ENCODE measurements around the gene APOA5. TPM values are rescaled to one million over a fixed set of nuclear protein-coding genes. Genes with fewer than 3 reads are reported as not detected.

Gene APOA5
- total and polyA plus RNA-seq, 2 of the 13 experiments (the other 11 are each of a cell fraction or from before 2014, with no cell fraction given) = 44.0 to 49.1 TPM

DNA sequence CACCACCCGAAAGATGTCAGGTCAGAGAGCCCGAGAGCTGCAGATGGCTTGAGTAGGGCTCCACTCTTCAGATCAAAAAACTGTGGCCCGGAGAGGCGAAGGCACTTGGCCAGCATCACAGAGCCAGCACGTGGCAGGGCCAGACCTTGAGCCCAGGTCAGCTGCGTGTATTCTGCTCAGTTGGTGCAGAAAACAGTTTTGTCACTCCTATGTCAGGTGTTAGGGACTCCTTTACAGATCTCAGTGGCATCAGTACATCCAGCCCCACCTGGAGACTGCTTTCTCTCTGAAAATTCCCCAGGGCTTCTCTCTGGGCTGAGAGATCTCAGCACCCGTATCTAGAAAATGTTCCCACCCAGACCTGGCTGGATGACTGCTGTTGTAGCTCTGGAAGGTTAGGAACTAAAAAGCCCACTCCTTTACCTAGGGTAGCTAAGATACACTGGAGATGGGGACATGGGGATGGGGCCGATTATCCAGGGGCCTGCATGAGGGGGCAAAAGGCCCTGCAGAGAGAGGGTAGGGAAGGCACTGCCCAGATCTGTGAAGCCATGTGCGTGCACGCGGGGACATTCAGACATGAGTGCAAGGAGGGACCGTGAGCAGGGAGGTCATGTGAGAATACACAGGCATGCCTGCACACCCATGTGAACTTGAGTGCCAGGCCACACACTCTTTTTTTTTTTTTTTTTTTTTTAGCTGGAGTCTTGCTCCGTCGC lies 42.3 kb upstream of the APOA5 start (continued):
- TF ChIP-seq, protein P1, sequence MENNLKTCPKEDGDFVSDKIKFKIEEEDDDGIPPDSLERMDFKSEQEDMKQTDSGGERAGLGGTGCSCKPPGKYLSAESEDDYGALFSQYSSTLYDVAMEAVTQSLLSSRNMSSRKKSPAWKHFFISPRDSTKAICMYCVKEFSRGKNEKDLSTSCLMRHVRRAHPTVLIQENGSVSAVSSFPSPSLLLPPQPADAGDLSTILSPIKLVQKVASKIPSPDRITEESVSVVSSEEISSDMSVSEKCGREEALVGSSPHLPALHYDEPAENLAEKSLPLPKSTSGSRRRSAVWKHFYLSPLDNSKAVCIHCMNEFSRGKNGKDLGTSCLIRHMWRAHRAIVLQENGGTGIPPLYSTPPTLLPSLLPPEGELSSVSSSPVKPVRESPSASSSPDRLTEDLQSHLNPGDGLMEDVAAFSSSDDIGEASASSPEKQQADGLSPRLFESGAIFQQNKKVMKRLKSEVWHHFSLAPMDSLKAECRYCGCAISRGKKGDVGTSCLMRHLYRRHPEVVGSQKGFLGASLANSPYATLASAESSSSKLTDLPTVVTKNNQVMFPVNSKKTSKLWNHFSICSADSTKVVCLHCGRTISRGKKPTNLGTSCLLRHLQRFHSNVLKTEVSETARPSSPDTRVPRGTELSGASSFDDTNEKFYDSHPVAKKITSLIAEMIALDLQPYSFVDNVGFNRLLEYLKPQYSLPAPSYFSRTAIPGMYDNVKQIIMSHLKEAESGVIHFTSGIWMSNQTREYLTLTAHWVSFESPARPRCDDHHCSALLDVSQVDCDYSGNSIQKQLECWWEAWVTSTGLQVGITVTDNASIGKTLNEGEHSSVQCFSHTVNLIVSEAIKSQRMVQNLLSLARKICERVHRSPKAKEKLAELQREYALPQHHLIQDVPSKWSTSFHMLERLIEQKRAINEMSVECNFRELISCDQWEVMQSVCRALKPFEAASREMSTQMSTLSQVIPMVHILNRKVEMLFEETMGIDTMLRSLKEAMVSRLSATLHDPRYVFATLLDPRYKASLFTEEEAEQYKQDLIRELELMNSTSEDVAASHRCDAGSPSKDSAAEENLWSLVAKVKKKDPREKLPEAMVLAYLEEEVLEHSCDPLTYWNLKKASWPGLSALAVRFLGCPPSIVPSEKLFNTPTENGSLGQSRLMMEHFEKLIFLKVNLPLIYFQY (CRISPR knock-in tag; IDR thresholded peaks at IDR 0.05; ENCODE audit: borderline replicate concordance) = peak; percentile 88
- TF ChIP-seq EEA1 (CRISPR knock-in tag; IDR thresholded peaks at IDR 0.05; ENCODE audit: borderline replicate concordance) = no peak; the same call in 1 of the 2 replicates
- no peak for TF ChIP-seq HNRNPH1 (optimal IDR thresholded peaks at IDR 0.05; ENCODE audit: low read depth, low read length)
- TF ChIP-seq, protein P2, sequence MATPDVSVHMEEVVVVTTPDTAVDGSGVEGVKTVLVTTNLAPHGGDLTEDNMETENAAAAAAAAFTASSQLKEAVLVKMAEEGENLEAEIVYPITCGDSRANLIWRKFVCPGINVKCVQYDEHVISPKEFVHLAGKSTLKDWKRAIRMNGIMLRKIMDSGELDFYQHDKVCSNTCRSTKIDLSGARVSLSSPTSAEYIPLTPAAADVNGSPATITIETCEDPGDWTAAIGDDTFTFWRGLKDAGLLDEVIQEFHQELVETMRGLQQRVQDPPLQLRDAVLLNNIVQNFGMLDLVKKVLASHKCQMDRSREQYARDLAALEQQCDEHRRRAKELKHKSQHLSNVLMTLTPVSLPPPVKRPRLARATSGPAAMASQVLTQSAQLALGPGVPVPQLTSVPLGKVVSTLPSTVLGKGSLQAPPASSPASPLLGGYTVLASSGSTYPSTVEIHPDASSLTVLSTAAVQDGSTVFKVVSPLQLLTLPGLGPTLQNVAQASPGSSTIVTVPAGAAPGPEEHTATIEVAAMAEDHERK (CRISPR knock-in tag; IDR thresholded peaks at IDR 0.05; ENCODE audit: low read depth) = no peak
- no peak for TF ChIP-seq ZNF251 (CRISPR knock-in tag; IDR thresholded peaks at IDR 0.05)
- no peak; the same call in 1 of the 2 replicates for TF ChIP-seq ZNF225 (CRISPR knock-in tag; IDR thresholded peaks at IDR 0.05)
- no peak for TF ChIP-seq ATF1 (CRISPR knock-in tag; IDR thresholded peaks at IDR 0.05)
- TF ChIP-seq IRX3 (CRISPR knock-in tag; IDR thresholded peaks at IDR 0.05; ENCODE audit: borderline replicate concordance, low read depth) = peak; percentile 73
- TF ChIP-seq ZNF562 (CRISPR knock-in tag; IDR thresholded peaks at IDR 0.05; ENCODE audit: borderline replicate concordance) = no peak
- TF ChIP-seq ZNF33B (CRISPR knock-in tag; IDR thresholded peaks at IDR 0.05) = no peak
- peak; percentile 37; the same call in 1 of the 2 replicates for TF ChIP-seq ZNF343 (CRISPR knock-in tag; IDR thresholded peaks at IDR 0.05)
- TF ChIP-seq ARNT2 (CRISPR knock-in tag; IDR thresholded peaks at IDR 0.05; ENCODE audit: low read depth) = peak; percentile 50; the same call in 1 of the 2 replicates
- TF ChIP-seq, protein P3, sequence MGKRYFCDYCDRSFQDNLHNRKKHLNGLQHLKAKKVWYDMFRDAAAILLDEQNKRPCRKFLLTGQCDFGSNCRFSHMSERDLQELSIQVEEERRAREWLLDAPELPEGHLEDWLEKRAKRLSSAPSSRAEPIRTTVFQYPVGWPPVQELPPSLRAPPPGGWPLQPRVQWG (CRISPR knock-in tag; IDR thresholded peaks at IDR 0.05; ENCODE audit: borderline replicate concordance, low read depth) = no peak
- no peak for TF ChIP-seq MAFK (conservative IDR thresholded peaks at IDR 0.05 in 1 of 2, IDR thresholded peaks at IDR 0.05 in 1 of 2; ENCODE audit: low read length in 2 of 2)
- TF ChIP-seq ZNF709 (CRISPR knock-in tag; IDR thresholded peaks at IDR 0.05) = peak; percentile 44; the same call in 1 of the 2 replicates
- no peak; the same call in 1 of the 2 replicates for TF ChIP-seq ELF1 (CRISPR knock-in tag; IDR thresholded peaks at IDR 0.05)
- no peak for TF ChIP-seq ZFP36L2 (CRISPR knock-in tag; IDR thresholded peaks at IDR 0.05)
- TF ChIP-seq ATF7 (IDR thresholded peaks at IDR 0.05) = no peak
- no peak for TF ChIP-seq ATF7 (CRISPR knock-in tag; IDR thresholded peaks at IDR 0.05)
- no peak; the same call in 1 of the 2 replicates for TF ChIP-seq ZBTB42 (CRISPR knock-in tag; IDR thresholded peaks at IDR 0.05)
- TF ChIP-seq TCF12 (IDR thresholded peaks at IDR 0.05) = no peak
- peak; percentile 30; the same call in 1 of the 2 replicates for TF ChIP-seq TCF12 (CRISPR knock-in tag; IDR thresholded peaks at IDR 0.05)
- TF ChIP-seq BRD4 (CRISPR knock-in tag; IDR thresholded peaks at IDR 0.05) = no peak
- TF ChIP-seq YY1 (IDR thresholded peaks at IDR 0.05; ENCODE audit: insufficient read depth, insufficient replicate concordance, low read depth, low read length) = no peak
- TF ChIP-seq ZNF564 (CRISPR knock-in tag; IDR thresholded peaks at IDR 0.05) = 0 out of 2 replicates have a peak, but pooled peaks have one; percentile 29
- TF ChIP-seq ZNF367 (CRISPR knock-in tag; IDR thresholded peaks at IDR 0.05; ENCODE audit: borderline replicate concordance) = no peak
- peak; percentile 81 for TF ChIP-seq POLR2AphosphoS5 (IDR thresholded peaks at IDR 0.05; ENCODE audit: low read depth, low read length)

Data from HepG2 (cell line).